ENCODE results near the gene NELL2.

GRCh38 chr12:44859998-44860689 lies 16.0 kb downstream of the NELL2 start:
- no peak for TF ChIP-seq ZBTB26 (CRISPR knock-in tag; IDR thresholded peaks at IDR 0.05)
- TF ChIP-seq ZBTB1 (CRISPR knock-in tag; IDR thresholded peaks at IDR 0.05; ENCODE audit: borderline replicate concordance, low read depth): no peak
- TF ChIP-seq FOXM1 (IDR thresholded peaks at IDR 0.05; ENCODE audit: low read depth): no peak
- no peak for TF ChIP-seq FOXM1 (CRISPR knock-in tag; IDR thresholded peaks at IDR 0.05; ENCODE audit: low read depth)
- no peak for TF ChIP-seq ZKSCAN8 (CRISPR knock-in tag; IDR thresholded peaks at IDR 0.05)
- no peak for TF ChIP-seq CBX3 (IDR thresholded peaks at IDR 0.05; ENCODE audit: borderline replicate concordance in 1 of 2, low read length in 2 of 2)

All from K562 (cell line).